BLaER1 (cell line): ENCODE measurements around the gene PLA2G2E.
"Not testable (repeated sequence)": the region's sequence is repeated elsewhere in the genome, so short reads cannot be mapped to it uniquely, and the experiment has no call there.

Experiments used
- H3K27ac ChIP-seq: shearing (Covaris generic); formaldehyde crosslinking; 2 replicates; pipeline ENCODE4 v1.8.1; 2022
- H3K27me3 ChIP-seq: shearing (Covaris generic); formaldehyde crosslinking; 2 replicates; pipeline ENCODE4 v1.8.1; 2022
- H3K36me3 ChIP-seq: shearing (Covaris generic); formaldehyde crosslinking; 2 replicates; pipeline ENCODE4 v1.8.1; 2022
- H3K4me1 ChIP-seq: shearing (Covaris generic); formaldehyde crosslinking; 2 replicates; pipeline ENCODE4 v1.8.1; 2022
- H3K4me2 ChIP-seq: shearing (Covaris generic); formaldehyde crosslinking; 2 replicates; pipeline ENCODE4 v1.8.1; 2022
- H3K4me3 ChIP-seq: shearing (Covaris generic); formaldehyde crosslinking; 2 replicates; pipeline ENCODE4 v1.8.1; 2022
- H3K9ac ChIP-seq: shearing (Covaris generic); formaldehyde crosslinking; 2 replicates; pipeline ENCODE4 v1.8.1; 2022
- H3K9me3 ChIP-seq: shearing (Covaris generic); formaldehyde crosslinking; 2 replicates; pipeline ENCODE4 v1.8.1; 2022
- H4K20me1 ChIP-seq: shearing (Covaris generic); formaldehyde crosslinking; 2 replicates; pipeline ENCODE4 v1.8.1; 2022
- Cebpa-rat ChIP-seq: shearing (Covaris generic); IDR thresholded peaks from 2 replicates; pipeline ENCODE4 v1.8.1; 2022

Gene PLA2G2E

GRCh38 chr1:19892628-19893168 is 30.7 kb downstream of the PLA2G2E start:
- H3K36me3 ChIP-seq, result peaks cover 91% of the 10 kb centered on the region
- no peak overlapping the region for H3K27ac ChIP-seq
- peaks cover 85% of the 10 kb centered on the region for H4K20me1 ChIP-seq
- H3K4me1 ChIP-seq, result no peaks in the 10 kb centered on the region
- no peak overlapping the region for H3K4me3 ChIP-seq
- H3K9ac ChIP-seq, result no peak overlapping the region
- TF ChIP-seq Cebpa-rat, result no peak
- H3K9me3 ChIP-seq, result no peaks in the 10 kb centered on the region
- H3K27me3 ChIP-seq, result no peaks in the 10 kb centered on the region
- no peak overlapping the region for H3K4me2 ChIP-seq

DNA sequence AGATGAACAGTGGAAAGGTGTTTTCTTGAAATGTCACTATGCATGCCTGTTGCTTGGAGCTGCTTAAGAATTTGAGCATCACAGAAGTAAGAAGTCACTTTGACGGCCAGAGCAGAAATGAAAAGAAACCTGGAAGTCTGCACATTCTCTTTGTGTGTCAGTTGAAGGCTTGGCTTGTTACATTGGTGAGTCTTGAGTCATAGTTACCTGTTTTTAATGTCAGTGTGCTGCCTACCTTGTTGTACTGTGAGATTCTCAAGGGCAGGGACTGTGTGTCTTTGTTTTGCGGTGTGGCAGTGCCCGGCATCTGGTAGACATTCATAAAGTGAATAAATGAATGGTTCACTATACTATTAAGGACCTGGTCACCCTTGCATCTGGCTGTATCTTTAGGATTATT is 31.3 kb downstream of the PLA2G2E start:
- no peak overlapping the region for H3K4me2 ChIP-seq
- H3K4me1 ChIP-seq, result no peaks in the 10 kb centered on the region
- no peak for TF ChIP-seq Cebpa-rat
- H3K9me3 ChIP-seq, result no peaks in the 10 kb centered on the region
- no peak overlapping the region for H3K27ac ChIP-seq
- H3K4me3 ChIP-seq, result no peak overlapping the region
- H4K20me1 ChIP-seq, result peaks cover 86% of the 10 kb centered on the region
- no peak overlapping the region for H3K9ac ChIP-seq
- H3K36me3 ChIP-seq, result peaks cover 91% of the 10 kb centered on the region
- H3K27me3 ChIP-seq, result no peaks in the 10 kb centered on the region

- no peak overlapping the region for H3K9ac ChIP-seq
- no peak overlapping the region for H3K4me2 ChIP-seq
- peaks cover 87% of the 10 kb centered on the region for H3K36me3 ChIP-seq
- no peaks in the 10 kb centered on the region for H3K9me3 ChIP-seq
- no peak for TF ChIP-seq Cebpa-rat
- H3K4me3 ChIP-seq, result no peak overlapping the region
- H3K27me3 ChIP-seq, result no peaks in the 10 kb centered on the region
- H3K4me1 ChIP-seq, result peaks cover 9% of the 10 kb centered on the region
- peaks cover 89% of the 10 kb centered on the region for H4K20me1 ChIP-seq
- H3K27ac ChIP-seq, result no peak overlapping the region
Observed at GRCh38 chr1:19889656-19890055, 33.8 kb downstream of the PLA2G2E start.

- Histone ChIP-seq H3K27me3 (no peaks in the 10 kb centered on the region), H3K9me3 (no peaks in the 10 kb centered on the region), H4K20me1 (peaks cover 96% of the 10 kb centered on the region), H3K27ac (no peak overlapping the region), H3K36me3 (peaks cover 78% of the 10 kb centered on the region), H3K9ac (no peak overlapping the region), H3K4me3 (no peak overlapping the region), H3K4me1 (peaks cover 25% of the 10 kb centered on the region), H3K4me2 (no peak overlapping the region)
- TF ChIP-seq Cebpa-rat, result no peak
Observed at GRCh38 chr1:19888112-19888511, 35.3 kb downstream of the PLA2G2E start.

DNA sequence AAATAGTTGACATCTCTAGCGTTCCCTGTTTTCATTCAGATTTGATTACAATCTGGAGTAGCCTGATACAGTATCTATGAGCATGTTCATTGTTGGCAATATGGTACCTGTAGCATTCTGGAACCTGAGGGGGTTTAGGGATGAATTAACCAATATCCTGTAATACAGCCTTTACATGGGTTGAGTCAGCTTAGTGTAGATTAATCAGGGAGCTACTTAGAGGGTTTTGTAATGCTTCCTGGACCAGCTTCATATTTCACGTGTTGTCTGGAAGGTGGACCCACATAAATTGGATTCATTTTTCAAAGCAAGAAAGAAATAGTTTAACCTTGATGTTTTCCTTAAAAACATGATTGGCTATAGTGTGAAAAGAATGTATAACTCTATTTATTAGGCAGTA is 37.6 kb downstream of the PLA2G2E start:
- Histone ChIP-seq H3K9ac (no peak overlapping the region), H3K27ac (no peak overlapping the region), H3K9me3 (no peaks in the 10 kb centered on the region), H4K20me1 (peaks cover 83% of the 10 kb centered on the region), H3K4me2 (no peak overlapping the region), H3K4me3 (no peak overlapping the region), H3K36me3 (peaks cover 55% of the 10 kb centered on the region), H3K4me1 (peaks cover 33% of the 10 kb centered on the region), H3K27me3 (no peaks in the 10 kb centered on the region)
- TF ChIP-seq Cebpa-rat, result no peak

DNA sequence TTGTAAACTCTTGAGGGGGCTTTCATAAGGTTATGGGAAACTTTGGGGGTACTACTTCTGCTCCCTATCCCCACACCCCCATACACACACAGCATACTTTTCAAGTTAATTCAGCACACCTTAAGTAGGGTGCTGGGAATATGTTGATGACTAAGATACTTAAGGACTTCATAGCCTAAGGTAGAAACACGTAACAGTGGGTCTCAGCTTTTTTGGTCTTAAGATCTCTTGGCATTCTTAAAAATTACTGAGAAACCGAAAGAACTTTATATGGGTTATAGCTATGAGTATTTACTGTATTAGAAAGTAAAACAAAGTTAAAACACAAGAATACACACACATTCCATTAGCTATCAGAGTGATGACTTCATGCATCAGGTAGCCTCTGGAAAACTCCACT is 39.1 kb downstream of the PLA2G2E start:
- H3K9ac ChIP-seq, result peak overlapping the region; percentile 96; the same call in 1 of the 2 replicates
- H3K4me2 ChIP-seq, result peak overlapping the region; percentile 98
- peaks cover 33% of the 10 kb centered on the region for H3K4me1 ChIP-seq
- no peaks in the 10 kb centered on the region for H3K27me3 ChIP-seq
- peaks cover 69% of the 10 kb centered on the region for H4K20me1 ChIP-seq
- no peak for TF ChIP-seq Cebpa-rat
- peak overlapping the region; percentile 97; the same call in 1 of the 2 replicates for H3K4me3 ChIP-seq
- H3K9me3 ChIP-seq, result no peaks in the 10 kb centered on the region
- H3K36me3 ChIP-seq, result peaks cover 42% of the 10 kb centered on the region
- H3K27ac ChIP-seq, result no peak overlapping the region

DNA sequence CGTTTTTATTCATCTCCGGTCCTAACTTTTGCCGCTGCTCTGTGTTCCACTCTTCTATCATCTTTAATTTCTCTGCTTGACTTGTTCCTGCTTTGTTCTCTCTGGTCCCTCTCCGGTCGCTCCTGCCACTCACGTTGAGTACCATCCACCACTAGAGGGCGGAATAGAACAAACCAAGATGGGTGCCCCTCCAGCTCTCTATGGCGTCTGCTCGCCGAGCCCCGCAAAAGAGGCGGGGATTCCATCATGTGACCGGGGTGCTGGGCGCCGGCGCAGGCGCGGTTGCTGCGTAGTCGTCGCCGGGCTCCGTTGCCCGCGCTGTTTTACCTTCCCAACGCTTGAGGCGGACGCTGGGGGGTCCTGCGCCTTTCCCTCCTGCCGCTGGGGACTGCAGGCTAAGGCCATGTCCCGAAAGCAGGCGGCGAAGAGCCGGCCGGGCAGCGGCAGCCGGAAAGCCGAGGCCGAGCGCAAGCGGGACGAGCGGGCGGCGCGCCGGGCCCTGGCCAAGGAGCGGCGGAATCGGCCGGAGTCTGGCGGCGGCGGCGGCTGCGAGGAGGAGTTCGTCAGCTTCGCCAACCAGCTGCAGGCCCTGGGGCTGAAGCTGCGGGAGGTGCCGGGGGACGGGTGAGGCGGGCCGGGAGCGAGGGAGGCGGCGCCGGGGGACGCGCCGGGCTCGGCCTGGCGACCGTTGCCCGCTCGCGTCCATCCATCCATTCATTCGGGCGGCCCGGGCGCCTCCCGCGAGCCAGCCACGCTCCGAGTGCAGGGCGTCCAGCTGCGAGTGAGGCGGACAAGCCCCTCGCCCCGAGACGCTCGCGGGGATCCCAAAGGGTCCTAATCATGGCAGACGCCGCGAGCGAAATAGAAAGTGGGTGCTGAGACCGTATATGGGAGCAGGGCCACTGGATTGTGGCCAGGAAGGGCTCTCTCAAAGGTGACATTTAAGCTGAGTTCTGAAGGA is 41.0 kb downstream of the PLA2G2E start, which contains the start of gene OTUD3:
TSS of gene OTUD3 (plus strand) at position 285 of the 961 bp plus-strand sequence. CDS start at position 404, 119 bp downstream.
- Histone ChIP-seq H4K20me1 (peaks cover 50% of the 10 kb centered on the region), H3K9me3 (no peaks in the 10 kb centered on the region; the same call in 1 of the 2 replicates), H3K9ac (peak within 1 kb of the TSS; percentile 96), H3K27me3 (no peaks in the 10 kb centered on the region), H3K36me3 (peaks cover 29% of the 10 kb centered on the region), H3K4me2 (peak within 1 kb of the TSS; percentile 98), H3K4me1 (peaks cover 39% of the 10 kb centered on the region), H3K4me3 (peak within 1 kb of the TSS; percentile 97), H3K27ac (peak within 1 kb of the TSS; percentile 95)
- TF ChIP-seq Cebpa-rat, result no peak

DNA sequence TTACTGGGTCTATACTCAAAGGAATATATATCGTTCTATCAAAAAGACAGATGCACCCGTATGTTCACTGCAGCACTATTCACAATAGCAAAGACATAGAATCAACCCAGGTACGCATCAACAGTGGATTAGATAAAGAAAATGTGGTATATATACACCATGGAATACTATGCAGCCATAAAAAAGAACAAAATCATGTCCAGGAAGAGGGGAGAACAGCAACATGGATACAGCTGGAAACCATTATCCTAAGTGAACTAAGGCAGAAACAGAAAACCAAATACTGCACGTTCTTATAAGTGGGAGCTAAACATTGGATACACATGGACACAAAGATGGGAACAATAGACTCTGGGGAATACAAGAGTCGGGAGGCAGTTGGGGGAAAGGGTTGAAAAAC is 42.6 kb downstream of the PLA2G2E start:
- H3K9ac ChIP-seq, H3K9me3 ChIP-seq, H3K27me3 ChIP-seq, H3K4me3 ChIP-seq, H3K4me2 ChIP-seq, H3K27ac ChIP-seq: not testable (repeated sequence)
- Histone ChIP-seq H4K20me1 (peaks cover 34% of the 10 kb centered on the region), H3K4me1 (peaks cover 47% of the 10 kb centered on the region), H3K36me3 (peaks cover 18% of the 10 kb centered on the region)

- TF ChIP-seq Cebpa-rat, result no peak
- H3K9me3 ChIP-seq, result peaks cover 3% of the 10 kb centered on the region
- H3K36me3 ChIP-seq, result peaks cover 6% of the 10 kb centered on the region
- H3K9ac ChIP-seq, result no peak overlapping the region
- peaks cover 38% of the 10 kb centered on the region for H3K4me1 ChIP-seq
- H3K4me3 ChIP-seq, result no peak overlapping the region
- peaks cover 22% of the 10 kb centered on the region for H4K20me1 ChIP-seq
- H3K4me2 ChIP-seq, result no peak overlapping the region
- H3K27ac ChIP-seq, result no peak overlapping the region
- H3K27me3 ChIP-seq, result no peaks in the 10 kb centered on the region
Observed at GRCh38 chr1:19879661-19880060, 43.8 kb downstream of the PLA2G2E start.

- Histone ChIP-seq H3K9ac (no peak overlapping the region), H3K36me3 (peaks cover 3% of the 10 kb centered on the region; the same call in 1 of the 2 replicates), H4K20me1 (peaks cover 18% of the 10 kb centered on the region), H3K27me3 (no peaks in the 10 kb centered on the region), H3K4me3 (no peak overlapping the region), H3K9me3 (peaks cover 7% of the 10 kb centered on the region), H3K27ac (no peak overlapping the region), H3K4me2 (no peak overlapping the region), H3K4me1 (peaks cover 34% of the 10 kb centered on the region)
- no peak for TF ChIP-seq Cebpa-rat
Observed at GRCh38 chr1:19879227-19879626, 44.2 kb downstream of the PLA2G2E start.
